ENCODE results near the gene TCF3.

Gene TCF3

GRCh38 chr19:1580957-1581356 is 71.5 kb downstream of the TCF3 start:
- DNase-seq (ENCODE audit: low spot score) = no peak

- DNase-seq (ENCODE audit: low spot score) = no peak
Observed at GRCh38 chr19:1580382-1580781, 72.0 kb downstream of the TCF3 start.

- DNase-seq (ENCODE audit: low spot score) = no peak
Observed at GRCh38 chr19:1579222-1579621, 73.2 kb downstream of the TCF3 start.

GRCh38 chr19:1577929-1578618 is 74.3 kb downstream of the TCF3 start:
- no peak for DNase-seq (ENCODE audit: low spot score)

GRCh38 chr19:1577090-1577928 is 75.1 kb downstream of the TCF3 start:
- no peak for DNase-seq (ENCODE audit: low spot score)

- no peak for DNase-seq (ENCODE audit: low spot score)
Observed at GRCh38 chr19:1576242-1577089, 75.9 kb downstream of the TCF3 start.

GRCh38 chr19:1575323-1576241 is 76.8 kb downstream of the TCF3 start:
- DNase-seq (ENCODE audit: low spot score) = no peak

- DNase-seq (ENCODE audit: low spot score) = no peak
Observed at GRCh38 chr19:1574354-1575136, 77.9 kb downstream of the TCF3 start.

- no peak for DNase-seq (ENCODE audit: low spot score)
Observed at GRCh38 chr19:1572795-1573194, 79.6 kb downstream of the TCF3 start.

- no peak for DNase-seq (ENCODE audit: low spot score)
Observed at GRCh38 chr19:1571358-1571757, 81.1 kb downstream of the TCF3 start.

- no peak for DNase-seq (ENCODE audit: low spot score)
Observed at GRCh38 chr19:1570836-1571235, 81.6 kb downstream of the TCF3 start.

GRCh38 chr19:1569997-1570396 is 82.4 kb downstream of the TCF3 start:
- DNase-seq (ENCODE audit: low spot score) = no peak

GRCh38 chr19:1568320-1569019 is 83.9 kb downstream of the TCF3 start, which contains the start of gene MEX3D:
TSS of gene MEX3D (minus strand) at chr19:1568325. CDS start at chr19:1568058, 267 bp downstream.
- peak; percentile 36 for DNase-seq (ENCODE audit: low spot score)

- DNase-seq (ENCODE audit: low spot score) = no peak
Observed at GRCh38 chr19:1567848-1568227, 84.6 kb downstream of the TCF3 start.

- DNase-seq (ENCODE audit: low spot score) = no peak
Observed at GRCh38 chr19:1567116-1567847, 85.1 kb downstream of the TCF3 start.

- DNase-seq (ENCODE audit: low spot score) = peak; percentile 88
Observed at GRCh38 chr19:1566392-1567115, 85.9 kb downstream of the TCF3 start.

- no peak for DNase-seq (ENCODE audit: low spot score)
Observed at GRCh38 chr19:1563251-1563650, 89.2 kb downstream of the TCF3 start.

- no peak for DNase-seq (ENCODE audit: low spot score)
Observed at GRCh38 chr19:1561236-1561842, 91.1 kb downstream of the TCF3 start.
